ELF-1 (cell line): ENCODE data around the gene HAPLN2.
"Not testable (repeated sequence)": the region's sequence is repeated elsewhere in the genome, so short reads cannot be mapped to it uniquely, and the experiment has no call there.

Source experiments
- DNase-seq: peaks from one replicate; pipeline ENCODE4 v3.0.0-alpha.2; 2016; ENCODE audit warnings: low read depth, low spot score

Gene HAPLN2

DNA sequence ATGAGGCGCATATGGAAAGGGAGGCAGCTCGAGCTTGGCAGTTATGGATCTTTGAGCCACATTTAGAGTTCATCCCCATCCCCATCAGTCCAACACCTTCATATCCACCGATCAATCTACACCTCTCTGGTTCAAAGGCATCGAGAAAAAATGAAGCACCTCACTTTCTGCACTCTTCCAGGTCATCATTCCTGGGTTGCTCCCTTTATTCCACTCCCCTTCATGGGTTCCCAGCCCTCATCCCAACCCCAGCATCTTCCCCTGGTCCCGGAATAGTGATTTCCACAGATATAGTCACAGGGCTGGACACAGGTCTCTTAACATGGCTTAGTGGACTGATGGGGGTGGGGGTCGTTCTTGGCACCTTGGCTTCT, 354 bp downstream of the HAPLN2 start:
- no peak for DNase-seq

DNA sequence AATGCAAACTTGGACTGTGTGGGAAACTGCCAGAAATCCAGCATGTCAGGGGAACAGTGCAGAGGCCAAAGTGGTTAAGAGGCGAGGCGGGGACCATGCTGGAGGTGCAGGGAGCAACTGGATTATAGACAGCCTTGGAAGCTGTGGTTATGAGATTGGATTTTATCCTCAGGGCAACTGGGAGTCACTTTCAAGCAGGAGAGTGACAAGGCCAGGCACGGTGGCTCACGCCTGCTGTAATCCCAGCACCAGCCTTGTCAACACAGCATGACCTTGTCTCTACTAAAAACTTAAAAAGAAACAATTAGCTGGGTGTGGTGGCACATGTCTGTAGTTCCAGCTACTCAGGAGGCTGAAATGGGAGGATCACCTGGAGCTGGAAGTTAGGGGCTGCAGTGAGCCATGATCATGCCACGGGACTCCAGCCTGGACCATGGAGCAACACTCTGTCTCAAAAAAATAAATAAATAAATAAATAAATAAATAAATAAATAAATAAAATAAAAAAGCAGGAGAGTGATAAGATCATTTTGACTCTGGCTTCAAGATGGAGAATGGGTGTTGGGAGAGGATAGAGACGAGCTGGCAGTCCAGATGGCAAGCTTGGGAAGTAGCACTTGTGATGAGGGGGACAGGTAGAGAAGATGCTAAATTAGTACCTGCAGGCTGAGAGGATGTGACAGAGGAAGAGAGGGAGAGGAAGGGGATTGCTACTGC, 3.5 kb downstream of the HAPLN2 start:
- DNase-seq, result no peak

DNA sequence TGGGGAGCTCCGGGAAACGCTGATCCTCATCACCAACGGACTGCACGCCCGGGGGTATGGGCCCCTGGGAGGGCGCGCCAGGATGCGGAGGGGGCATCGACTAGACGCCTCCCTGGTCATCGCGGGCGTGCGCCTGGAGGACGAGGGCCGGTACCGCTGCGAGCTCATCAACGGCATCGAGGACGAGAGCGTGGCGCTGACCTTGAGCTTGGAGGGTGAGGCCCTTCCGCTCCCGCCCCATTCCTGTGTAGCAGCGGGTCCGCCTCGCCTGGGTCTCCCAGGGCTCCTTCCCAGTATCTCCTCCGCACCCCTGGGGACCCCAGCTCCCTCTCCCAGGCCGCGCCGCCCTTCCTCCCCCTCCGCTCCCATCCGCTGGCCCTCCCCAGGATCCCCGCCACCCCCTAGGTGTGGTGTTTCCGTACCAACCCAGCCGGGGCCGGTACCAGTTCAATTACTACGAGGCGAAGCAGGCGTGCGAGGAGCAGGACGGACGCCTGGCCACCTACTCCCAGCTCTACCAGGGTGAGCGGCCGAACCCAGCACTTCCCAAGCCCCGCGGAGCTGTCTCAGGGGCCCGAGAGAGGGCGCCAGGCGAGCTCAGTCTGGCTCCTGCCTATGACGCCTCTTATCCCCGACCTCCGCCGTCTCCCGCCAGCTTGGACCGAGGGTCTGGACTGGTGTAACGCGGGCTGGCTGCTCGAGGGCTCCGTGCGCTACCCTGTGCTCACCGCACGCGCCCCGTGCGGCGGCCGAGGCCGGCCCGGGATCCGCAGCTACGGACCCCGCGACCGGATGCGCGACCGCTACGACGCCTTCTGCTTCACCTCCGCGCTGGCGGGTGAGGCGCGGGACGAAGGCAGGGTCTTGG, 5.0 kb downstream of the HAPLN2 start:
- DNase-seq, result peak; percentile 89

DNA sequence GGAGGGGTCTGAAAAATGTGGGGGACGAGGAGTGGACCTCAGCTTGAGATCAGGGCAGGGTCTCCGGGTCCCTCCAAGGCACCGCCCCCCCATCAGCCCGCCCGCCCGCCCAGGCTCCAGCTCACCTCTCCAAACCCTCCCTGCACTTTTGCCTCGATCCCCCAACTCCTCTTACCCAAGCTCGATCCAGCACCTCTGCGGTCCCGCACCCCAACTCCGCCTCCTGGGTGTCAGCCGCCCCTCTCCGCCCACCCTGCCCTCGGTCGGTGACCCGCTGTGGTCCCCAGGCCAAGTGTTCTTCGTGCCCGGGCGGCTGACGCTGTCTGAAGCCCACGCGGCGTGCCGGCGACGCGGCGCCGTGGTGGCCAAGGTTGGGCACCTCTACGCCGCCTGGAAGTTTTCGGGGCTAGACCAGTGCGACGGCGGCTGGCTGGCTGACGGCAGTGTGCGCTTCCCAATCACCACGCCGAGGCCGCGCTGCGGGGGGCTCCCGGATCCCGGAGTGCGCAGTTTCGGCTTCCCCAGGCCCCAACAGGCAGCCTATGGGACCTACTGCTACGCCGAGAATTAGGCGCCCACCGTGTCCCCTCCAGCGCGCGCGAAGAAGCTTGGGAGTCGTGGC, 5.7 kb downstream of the HAPLN2 start:
- peak; percentile 23 for DNase-seq

DNA sequence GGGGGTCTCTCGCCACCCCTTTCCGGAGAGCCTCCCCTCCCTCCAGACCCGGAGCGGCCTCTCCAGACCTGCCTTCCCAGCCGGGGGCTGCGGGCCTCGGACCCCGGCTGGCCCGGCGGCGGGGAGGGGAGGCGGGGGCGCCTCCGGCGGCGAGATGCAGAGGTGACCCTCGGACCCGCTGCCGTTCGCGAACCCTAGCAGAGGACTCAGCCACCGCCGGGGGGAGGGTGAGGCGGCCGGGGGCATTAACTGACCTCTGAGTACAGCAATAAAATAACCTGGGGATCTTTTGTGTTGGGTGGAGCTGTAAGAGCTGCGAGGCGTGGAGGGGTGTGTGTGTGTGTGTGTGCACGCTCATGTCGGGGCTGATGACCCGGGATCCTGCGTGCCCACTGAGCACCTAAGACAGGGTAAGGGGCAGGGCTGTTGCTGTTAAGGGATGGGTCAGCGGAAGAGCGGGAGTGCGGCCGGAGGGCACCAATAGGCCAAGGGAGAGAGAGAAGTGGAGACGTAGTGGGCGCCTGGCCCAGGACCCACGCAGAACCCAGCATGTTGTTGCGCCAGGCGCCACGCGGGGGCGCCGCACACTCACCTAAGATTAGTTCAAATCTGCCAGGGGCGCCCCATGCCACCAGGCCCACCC, 6.3 kb downstream of the HAPLN2 start:
- peak; percentile 67 for DNase-seq

DNA sequence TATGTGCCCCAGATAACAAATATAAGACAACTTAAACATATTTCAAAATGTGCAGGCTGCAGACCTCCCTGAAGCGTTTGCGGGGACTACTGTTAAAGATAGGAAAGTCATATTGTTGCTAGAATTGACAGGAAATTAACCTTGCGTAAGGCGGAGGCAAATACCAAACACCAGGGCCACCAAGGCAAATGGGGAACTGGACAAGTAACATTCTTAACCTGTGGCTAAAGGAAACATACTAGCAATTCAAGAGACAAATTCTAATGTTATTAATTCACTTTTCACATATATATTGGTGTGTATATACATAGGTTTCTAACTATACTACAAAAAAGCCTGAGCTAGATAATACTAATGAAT, 6.8 kb downstream of the HAPLN2 start:
- no peak for DNase-seq

DNA sequence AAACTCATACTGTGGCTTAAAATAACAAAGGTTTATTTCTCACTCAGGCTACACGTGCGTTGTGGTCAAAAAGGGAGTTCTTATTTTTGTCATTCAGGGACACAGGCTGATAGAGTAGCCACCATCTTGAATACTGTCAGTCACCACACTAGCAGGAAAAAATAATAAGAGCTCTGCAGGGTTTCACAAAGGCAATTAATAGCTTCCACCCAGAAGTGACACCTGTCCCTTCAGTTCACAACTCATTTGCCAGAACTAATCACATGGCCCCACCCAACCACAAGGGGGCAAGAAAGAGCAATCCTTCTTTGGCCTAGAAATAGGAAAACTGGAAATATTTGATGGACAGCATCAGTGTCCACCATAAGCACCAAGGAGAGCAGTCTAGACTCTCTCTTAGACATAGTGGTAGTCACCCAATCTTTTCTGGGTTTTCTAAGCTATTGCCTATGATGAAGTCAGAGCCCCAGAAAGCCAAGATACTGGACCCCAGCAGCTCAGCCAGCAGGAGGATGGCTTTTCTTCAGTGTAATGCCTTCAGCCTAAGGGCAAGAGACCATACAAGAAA, 8.2 kb downstream of the HAPLN2 start:
- peak; percentile 52 for DNase-seq

DNA sequence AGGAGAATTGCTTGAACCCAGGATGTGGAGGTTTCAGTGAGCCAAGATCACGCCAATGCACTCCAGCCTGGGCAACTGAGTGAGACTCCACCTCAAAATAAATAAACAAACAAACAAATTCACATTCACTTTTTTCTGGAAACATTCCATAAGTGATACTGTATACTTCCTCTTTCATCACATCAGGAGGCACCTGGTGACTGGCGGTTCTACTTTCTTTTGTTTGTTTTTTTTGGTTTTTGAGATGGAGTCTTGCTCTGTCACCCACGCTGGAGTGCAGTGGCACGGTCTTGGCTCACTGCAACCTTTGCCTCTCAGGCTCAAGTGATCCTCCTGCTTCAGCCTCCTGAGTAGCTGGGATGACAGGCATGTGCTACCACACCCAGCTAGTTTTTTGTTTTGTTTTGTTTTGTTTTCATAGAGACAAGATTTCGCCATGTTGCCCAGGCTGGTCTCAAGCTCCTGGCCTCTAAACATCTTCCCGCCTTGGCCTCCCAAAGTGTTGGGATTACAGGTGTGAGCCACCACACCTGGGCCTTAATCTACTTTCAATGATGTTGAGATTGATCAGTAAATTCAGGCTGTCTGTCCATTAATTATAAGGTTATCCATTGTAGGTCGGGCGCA, 10.7 kb downstream of the HAPLN2 start:
- no peak for DNase-seq

DNA sequence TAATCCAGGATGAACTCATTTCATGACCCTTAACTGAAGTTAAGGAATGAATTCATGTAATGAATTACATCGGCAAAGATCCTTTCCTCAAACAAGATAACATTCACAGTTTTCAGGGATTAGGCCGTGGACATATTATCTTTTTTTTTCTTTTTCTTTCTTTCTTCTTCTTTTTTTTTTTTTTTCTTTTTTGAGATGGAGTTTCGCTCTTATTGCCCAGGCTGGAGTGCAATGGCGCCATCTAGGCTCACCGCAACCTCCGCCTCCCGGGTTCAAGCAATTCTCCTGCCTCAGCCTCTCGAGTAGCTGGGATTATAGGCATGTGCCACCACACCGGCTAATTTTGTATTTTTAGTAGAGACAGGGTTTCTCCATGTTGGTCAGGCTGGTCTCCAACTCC, 11.9 kb downstream of the HAPLN2 start:
- DNase-seq, result not testable (repeated sequence)

DNA sequence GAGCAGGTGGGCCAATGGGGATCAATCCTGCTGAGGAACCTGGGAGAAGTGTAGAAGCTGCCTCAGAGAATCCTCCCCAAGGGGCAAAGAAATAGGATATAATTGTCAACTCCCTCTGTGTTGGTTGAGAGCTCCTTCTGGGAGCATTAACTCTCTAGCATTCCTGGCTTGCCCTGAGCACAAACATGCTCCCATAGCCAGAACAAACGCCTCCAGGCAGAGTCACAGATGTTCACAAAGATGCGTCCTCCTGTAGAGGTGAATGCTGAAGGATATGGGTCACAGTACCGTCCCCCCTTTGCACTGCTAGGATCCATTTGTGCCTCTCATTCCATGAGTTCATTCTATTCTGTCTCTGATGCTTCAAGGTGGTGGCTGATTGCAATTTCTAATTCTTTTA, 13.1 kb downstream of the HAPLN2 start:
- no peak for DNase-seq

DNA sequence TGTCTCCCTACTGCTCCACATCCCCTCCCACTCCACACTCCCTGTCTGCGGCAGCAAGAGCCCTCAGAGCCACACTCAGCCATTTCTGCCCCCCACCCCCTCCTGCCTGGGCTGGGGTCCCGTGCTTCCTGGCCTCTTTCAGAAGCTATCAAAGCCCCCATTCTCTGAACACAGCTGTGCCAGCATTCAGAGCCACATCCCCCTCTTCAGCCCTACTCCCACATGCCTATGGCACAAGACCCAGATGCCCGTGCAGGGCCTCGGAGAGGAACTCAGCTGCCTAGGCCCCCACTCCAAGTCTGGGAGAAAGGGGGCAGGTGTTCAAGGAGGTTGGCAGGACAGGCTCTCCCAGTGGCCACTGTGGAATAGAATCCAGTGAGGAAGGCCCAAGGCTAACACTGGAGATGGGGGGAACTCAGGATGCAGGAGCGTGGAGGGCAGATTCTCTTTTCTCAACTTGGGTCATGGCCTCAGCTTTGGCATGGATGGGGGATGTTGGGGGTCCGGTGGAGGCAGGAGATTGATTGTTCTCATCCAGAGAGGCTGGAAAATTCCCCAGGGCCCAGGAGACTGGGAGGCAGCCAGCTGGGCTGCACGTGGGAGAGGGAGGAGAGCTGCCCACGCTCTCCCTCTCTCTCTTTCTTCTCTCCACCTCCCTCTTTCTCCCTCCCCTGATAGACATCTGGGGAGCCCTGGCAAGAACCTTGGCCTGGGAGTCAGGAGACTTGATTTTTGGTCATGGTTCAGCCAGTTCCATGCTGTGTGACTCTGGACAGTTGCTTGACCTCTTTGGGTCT, 19.2 kb downstream of the HAPLN2 start:
- DNase-seq, result no peak

DNA sequence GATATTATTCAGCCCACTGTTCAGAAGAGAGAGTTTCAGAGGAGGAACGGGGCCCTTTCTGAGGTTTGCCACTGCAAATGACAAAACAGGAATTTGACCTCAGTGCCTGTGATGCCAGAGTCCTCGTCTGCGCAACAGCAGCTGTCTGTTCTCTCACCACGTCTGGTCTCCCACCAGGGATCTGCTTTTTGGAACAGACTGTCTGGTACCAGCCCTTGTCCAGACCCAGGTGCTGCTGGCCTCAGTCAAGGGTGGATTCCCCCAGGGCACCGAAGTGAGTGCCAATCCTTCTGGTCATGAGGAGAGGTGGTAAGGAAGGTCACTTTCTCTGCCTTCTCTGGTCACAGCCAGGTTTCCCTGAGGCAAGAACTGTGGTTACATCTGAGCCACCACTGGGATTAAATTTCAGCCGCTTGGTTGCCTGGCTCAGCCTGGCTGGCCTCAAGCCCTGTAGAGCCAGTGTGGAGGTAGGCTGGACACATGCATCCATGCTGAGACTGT, 20.4 kb downstream of the HAPLN2 start:
- DNase-seq, result peak; percentile 79

DNA sequence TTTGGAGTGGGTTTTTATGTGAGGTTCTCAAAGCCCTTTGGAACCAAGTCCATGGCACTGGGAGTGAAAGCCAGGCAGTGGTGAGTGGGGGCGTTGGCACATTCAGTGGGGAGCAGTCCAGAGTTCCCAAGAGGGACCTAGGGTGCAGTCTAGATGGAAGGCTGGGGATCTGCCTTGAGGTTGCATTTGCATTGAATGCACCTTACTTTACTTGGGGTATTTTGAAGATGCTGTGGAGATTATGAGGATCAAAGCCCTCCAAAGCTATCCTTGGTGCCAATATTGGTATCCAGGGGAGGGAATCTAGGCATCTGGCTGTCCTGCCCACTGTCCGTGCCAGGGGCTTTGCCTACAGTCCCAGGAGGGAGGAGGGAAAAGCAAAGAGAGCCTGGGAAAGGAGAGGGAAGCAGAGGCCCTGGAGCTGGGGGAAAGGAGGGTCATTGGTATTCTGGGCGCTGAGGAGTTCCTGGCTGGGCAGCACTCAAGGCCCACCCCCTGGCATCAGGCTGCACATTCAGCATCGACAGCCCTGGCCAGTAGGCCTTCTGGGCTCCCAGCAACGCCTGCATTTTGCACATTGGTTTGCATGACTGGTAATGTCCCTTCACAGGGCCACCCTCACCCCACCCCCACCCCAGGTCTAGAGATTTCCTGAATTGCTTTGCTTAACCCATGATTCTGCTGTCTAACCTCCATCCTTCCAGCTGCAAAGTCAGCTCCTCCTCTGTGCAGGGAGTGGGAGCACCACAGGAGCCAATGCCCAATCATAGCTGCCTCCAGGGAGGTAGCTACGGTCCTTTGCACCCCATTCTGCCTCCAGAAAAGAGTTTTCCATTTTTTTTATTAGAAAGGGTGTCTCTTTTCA, 21.9 kb downstream of the HAPLN2 start:
- no peak for DNase-seq

DNA sequence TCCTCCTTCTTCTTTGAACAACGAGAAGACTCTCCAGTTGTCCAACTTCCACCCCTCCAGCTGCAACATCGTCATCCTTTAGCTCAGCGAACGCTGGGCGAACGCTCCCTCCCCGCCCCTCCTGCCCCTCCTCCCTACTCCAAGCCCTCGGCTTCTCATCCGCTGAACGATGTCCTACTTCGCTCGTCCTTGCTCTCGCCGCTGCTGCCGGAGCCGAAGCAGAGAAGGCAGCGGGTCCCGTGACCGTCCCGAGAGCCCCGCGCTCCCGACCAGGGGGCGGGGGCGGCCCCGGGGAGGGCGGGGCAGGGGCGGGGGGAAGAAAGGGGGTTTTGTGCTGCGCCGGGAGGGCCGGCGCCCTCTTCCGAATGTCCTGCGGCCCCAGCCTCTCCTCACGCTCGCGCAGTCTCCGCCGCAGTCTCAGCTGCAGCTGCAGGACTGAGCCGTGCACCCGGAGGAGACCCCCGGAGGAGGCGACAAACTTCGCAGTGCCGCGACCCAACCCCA, 22.6 kb downstream of the HAPLN2 start, which contains the start of gene BCAN:
TSS of gene BCAN (plus strand) at position 357 of the 504 bp plus-strand sequence. CDS start 3,938 bp downstream, outside the sequence.
- DNase-seq, result peak; percentile 44

DNA sequence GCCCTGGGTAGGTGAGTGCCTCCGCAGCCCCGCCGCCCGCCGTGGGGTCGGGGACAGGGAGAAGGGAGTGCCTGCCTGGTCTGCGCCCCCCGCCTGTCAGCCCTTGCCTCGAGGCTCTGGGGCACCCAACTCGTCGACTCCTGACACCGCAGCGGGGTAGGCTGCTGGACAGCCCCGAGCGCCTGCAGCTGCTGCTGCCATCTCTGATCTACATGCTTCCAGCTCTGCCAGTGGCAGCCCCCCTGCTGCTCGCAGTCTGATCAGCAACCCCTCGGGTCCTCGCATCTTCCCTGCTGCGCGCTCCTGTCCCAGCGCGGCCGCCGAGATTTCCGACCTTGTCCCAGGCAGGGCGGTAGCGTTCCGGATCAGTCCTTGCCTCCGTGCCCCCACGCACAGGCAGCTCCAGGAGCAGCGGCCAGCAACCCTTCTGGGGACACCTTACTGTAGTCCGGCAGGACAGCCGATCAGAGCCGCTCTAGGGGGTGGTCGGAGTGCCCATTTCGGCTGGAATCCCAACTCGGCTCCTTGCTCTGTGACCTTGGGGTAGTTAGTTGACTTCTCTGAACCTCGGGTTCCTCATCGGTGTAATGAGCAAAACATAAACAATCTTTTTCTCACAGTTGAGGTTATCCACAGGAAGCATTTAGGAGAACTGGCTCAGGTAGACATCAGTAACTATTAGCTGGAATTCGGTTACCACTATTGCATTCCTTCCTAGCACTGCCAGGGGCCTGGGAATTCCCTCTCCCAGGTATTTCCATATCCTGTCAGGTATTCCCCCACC, 23.2 kb downstream of the HAPLN2 start:
- peak; percentile 47 for DNase-seq

DNA sequence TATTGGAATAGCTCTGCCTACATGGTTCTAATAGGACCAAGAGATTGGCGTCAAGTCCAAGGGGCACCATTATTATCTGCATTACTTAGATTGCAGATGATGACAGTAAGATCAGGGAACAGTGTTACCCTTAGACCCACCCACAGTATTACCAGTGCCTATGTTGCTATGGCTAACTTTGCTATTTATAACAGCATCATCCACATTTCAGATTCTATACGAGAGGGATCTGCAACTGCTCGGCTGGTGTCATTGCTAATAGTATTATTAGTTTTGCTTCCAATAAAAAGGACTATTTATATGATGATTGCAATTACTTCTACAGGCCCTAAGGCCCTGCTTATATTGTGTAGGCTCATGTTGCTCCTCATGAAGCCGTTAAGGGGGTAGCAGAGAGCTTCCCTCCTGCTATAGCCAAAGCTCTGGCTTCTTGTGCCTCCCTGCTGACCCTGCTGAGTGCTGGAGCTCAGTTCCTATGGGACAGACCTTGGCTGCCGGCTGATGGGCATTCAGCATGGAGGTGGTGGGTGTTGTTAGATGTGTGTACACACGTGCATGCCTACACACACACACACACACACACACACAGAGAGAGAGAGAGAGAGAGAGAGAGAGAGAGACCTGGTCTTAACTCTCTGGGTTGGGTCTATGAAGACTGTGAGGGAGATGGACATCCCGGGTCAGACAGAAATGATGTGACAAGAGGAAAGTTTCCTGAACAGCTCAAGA, 24.0 kb downstream of the HAPLN2 start:
- no peak for DNase-seq

DNA sequence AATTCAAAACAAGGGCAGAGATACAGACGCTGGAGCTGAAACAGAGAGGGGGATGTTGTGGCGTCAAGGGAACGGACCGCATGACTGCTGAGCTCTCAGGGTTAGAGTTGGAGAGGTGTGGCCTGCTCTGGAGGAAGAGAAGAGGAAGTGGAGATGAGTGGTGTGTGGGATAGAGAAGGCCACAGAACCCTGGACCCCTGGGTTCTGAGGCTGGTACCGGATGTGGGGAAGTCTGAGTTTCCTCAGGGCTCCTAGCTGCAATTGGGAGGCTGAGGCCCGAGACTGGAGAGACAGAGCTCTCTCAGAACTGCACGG, 24.5 kb downstream of the HAPLN2 start:
- DNase-seq, result no peak

DNA sequence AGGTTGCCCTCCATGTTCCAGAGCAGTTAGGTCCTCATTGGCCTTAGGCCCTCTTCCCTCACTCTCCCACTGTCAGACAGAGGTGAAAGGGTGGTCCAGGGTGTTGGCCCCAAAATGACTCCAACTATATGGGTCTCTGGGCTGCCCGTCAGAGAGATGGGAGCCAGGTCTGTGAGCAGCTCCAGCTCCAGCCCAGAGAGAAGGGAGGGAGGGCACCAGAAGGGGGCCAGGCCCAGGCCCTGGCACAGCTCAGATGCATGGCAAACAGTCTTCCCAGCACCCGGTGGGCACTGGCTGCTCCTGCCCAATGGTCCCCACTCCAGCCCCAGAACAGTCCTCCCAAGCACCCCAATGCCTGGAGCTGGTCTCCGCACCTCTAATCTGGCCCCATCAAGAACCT, 24.9 kb downstream of the HAPLN2 start:
- no peak for DNase-seq
